DMS 273 (cell line): Measurements from ENCODE around the gene PALD1.

Experiments
- DNase-seq: peaks from one replicate; lab custom pipeline; 2025; ENCODE audit not compliant: unreplicated experiment; lab: John Stamatoyannopoulos, UW

The PALD1 gene

DNA sequence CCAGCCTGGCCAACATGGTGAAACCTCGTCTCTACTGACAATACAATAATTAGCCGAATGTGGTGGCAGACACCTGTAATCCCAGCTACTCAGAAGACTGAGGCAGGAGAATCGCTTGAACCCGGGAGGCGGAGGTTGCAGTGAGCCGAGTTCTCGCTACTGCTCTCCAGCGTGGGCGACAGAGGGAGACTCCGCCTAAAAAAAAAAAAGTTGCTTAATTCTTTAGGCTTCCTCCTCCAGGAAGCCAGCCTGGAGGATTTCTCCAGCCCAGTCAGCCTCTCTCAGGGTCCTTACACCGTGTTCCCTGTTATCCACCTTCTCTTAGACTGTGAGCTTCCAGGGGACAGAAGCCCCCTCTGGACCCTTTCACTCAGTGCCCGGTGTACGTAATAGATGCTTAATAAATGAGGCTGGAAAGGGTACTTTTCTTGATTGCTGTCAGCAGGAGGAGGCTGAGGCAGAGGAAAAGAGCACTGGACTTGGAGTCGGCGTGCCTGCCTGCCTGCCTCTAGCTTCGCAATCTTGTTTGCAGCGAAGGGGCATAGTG, 20.7 kb upstream of the PALD1 start:
- DNase-seq: no peak

DNA sequence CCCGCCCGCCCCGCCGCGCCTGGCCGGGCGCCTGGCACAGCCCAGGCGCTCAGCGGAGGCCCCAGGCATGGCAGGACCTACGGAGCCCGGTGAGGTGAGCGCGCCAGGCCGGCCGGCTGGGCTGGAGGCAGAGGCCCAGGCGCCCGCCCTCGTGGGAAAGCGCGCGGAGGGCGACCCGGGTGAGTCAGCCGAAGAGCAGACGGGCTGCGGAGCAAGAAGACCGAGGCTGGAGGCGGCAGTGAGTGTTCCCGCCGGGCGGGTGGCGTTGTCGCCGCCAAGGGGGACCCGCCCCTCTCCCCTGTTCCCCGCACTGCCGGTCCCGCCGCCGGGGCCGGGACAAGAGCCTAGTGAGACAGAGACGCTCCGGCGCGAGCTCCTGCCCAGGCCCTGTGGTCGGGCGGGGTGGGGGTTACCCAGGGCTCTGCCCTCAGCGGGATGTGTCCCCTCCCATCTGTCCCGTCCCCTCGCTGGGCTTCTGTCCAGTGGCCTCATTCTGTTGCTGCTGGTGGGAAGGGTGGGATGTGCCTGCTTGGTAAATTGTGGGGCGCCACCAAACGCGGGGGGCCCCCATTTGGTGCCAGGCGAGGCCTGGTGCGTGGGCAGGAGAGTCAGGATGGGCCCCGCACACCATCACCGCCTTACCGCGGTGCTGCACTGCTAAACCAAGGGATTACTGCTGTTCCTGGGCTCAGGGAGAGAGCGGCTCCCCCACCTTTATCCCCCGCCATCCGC, 20.1 kb upstream of the PALD1 start:
- peak; percentile 71 for DNase-seq

DNA sequence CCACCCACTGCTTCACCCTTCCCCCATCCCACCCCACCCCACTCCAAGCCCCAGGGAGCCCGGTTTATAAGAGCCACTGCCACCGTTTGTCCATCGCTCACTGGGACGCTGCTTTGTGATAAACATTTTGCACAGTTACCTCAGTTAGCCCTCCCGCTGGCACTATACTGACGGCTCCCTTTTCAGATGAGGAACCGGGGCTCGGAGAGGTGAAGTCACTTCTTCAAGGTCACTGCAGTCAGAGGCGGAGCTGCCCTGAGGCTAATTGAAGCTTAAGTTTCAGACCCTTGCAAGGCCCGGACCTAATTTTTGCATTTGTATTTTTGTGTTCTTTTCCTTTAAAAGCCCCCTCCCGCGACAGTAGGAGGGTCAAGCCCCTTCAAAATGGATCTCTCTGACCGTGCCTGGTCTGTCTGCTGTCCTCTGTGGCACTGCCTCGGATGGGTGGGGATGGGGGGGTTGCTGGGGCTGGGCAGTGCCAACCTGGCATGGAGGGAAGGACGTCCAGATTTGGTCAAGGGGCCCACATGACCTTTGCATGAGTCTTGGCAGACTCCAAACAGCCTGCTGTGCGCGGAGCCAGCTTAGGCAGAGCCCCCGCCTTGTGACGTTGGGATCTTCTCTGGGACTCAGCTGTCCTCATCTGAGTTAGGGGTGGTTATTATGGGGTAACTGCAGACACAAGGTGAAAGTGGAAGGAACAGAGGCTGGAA, 19.4 kb upstream of the PALD1 start:
- DNase-seq: no peak

DNA sequence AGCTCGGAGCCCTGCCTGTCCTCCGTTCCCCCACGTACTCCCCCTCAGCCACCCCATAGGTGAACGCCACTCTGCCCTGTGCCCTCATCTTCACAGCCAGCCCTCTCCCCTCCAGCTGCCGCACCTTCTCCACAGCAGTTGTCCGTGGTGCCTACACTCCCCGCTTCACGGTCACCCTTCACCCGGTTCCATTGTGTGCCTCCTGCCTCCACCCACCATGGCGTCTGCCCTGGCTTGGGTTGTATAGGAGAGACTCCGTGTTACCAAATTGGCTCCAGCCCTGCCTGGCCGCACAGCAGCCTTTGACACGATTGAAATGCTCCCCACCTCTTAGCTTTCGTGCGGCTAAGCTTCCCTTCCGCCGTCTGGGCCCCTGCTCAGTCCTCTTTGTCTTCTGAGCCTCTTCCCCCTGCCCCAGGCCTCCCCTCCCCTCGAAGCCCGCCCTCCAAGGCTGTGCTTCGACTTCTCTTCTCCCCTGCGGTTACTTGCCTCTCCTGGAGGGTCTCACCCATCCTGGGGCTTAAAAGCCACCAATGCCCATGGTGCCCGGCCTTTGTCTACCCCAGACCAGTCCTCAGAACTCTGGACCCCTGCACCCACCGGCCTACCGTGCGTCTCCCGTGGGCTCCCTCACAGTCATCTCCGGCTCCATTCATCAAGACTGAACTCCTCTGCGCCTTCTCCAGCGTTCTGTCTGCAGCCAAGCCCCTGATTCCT, 18.6 kb upstream of the PALD1 start:
- no peak for DNase-seq

DNA sequence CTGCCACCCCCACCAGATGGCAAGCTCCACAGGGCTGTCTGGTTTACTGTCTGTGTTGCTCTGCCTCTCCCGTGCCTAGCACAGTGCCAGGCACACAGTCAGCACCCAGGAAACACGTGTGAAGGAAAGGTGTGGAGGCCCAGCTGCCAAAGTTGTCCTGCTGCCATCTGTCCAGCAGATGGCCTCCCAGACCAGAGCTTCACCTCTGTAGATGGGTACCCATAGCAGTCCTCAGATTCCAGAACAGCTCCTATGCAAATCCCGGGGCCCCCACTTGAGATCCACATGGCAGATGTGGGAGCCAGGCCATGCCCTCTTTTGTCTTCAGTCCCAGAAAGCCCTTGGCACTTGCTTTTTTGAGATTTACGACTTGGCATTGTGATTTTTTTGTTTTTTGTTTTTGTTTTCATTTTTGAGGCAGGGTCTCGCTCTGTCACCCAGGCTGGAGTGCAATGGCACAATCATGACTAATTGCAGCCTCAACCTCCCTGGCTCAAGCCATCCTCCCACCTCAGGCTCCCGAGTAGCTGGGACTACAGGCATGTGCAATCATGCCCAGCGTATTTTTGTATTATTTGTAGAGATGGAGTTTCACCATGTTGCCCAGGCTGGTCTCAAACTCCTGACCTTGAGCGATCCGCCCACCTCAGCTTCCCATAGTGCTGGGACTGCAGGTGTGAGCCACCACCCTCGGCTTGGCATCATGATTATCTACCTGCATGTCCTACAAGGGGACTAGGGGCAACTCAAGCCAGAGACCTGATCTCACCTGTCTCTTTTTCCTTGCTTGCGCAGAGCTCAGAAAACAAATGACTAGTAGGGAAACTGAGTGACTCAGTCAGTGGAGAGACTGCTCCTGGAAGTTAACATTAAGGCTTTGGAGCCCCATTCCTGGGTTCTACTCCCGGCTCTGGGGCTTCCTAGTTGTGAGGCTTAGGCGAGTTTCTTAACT, 16.9 kb upstream of the PALD1 start:
- DNase-seq: peak; percentile 81

DNA sequence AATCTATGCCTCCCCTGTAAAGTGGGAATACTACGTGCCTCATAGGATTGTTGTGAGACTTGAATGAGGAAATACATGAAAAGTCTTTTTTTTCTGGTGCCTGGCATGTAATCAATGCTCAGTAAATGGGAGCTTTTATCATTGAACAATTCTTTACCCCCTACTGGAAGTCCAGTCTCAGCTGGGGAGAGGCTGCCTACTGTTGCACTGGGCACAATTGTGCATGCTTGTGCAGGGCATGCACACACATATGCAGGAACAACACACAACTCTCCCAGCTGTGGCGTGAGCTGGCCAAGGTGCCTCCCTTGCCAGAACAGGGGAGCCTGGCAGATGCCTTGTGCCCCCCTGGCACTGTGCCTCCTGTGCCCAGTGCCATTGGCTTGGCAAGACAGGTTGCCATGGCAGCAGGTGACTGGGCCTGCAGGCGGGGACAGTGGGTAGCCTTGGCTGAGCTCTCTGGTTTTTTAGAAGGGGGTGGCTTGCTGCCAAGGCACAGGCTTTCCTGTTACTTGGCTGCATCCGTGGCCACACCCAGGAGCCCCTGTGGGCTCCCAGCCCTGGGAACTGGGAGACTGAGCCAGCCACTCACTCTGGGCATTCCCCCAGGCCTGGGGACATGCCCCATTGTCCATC, 16.1 kb upstream of the PALD1 start:
- DNase-seq: peak; percentile 89

DNA sequence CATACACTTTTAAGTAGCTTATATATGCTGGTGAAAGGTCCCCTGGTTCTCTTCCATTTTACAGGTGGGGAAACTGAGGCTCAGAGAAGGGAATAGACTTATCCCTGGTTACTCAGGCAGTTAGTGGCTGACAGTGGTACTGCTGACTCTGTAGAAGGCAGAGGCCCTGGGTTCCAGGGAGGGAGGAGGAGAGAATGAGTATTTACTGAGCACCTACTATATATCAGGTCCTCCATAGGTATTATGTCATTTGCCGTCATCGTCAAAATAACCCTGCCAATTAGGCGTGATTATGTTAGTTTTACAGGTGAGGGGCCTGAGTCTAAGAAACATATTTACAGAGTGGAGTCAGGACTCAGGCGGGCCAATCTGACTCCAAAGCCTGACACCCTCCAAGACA, 13.3 kb upstream of the PALD1 start:
- no peak for DNase-seq

DNA sequence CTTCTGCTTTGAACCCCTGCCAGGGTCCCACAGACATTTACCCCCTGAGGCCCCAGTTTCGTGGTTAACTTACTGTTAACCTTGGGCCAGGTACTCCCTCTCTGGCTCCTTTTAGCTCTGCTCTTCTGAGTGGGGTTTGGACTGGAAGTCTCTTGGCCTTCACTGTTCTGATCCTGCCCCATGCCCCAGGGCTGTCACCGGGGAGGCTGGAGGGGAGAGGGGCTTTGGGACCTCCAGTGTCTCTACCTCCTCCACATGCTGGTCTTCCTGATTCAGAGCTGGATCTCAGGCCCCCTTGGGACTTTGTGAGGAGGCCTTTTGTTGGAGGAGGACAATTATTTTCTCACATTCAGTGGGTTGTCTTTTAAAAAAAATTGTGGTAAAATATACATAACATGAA, 12.7 kb upstream of the PALD1 start:
- no peak for DNase-seq

DNA sequence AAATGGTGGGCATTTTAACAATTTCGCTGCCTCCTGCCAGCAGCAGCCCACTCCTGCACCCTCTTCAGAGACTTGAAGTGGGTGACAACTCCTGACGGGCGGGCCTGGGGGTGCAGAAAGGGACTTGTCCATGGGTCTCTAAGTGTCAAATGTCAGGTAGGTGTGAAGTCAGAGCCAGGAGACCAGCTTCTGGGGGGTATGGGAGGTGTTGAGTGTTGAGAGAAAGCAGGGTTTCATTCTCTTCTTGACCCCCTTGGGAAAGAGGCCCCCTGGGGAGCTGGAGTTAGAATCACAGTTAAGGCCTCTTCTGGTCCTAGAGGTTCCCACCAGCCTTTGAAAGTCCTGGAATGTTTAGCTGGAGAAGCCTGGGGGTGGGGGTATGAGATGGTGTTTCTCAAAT, 11.6 kb upstream of the PALD1 start:
- DNase-seq: no peak

DNA sequence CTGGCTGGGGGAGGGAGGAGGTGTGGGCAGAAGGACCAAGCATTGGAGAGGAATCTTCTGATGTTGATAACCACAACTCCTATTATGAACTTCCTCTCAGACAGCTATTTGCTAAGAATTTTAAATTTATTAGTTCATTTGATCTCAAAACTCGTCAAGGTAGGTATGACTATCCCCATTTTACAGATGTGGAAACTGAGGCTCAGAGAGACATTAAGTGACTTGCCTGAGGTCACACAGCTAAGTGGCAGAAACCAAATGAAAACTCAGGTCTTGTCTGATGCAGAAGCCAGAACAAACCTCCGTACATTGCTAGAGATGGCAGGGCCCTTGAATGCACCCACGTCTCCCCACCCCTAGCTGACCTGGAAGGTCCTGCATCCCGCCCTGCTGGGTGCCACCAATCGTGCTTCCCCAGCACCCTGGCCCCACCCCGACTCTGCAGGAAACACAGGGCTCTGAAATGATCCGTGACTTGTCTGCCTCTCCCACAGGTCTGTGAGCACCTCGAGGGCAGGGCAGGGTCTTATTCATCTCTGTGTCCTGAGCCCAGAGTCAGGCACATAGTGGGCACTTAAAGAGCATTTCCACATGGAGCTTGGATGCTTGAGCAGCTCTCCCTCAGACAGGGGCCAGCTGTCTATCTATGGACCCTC, 5.6 kb upstream of the PALD1 start:
- no peak for DNase-seq

DNA sequence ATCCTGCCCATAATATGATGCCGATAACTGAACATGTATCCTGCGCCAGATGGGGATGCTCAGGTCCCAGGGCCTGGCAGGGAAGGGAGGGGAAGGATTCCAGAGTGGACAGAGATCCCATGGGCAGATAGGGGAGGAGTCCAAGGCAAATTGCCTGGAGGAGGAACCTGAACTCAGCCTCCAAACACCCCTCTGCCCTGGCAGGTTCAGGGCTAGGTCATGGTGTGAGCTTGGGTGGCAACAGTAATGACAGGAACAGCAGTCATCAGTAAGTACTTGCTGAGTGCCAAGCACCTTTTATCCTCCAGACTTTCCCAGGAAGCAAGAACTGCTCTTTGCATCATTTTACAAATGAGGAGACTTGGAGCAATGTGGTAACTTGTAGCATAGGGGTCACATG, 3.8 kb upstream of the PALD1 start:
- DNase-seq: peak; percentile 52

DNA sequence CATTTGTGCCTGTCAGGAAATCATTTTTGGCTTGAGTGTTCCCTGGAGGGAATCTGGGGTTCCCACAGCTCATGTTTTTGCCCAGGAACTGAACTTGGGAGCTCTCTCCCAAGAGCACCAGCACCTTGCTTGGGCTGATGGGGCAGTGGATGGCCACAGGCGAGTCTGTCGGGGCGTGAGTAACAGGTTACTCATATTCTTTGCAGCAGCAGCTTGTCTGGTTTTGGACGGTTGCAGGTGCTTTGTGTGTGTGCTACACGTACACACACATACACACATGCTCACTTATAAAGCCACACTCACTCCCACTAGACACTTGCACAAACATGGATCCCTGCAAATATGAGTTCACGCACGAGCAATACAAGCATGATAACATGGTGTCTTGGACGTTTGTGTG, 2.9 kb upstream of the PALD1 start:
- DNase-seq: no peak

DNA sequence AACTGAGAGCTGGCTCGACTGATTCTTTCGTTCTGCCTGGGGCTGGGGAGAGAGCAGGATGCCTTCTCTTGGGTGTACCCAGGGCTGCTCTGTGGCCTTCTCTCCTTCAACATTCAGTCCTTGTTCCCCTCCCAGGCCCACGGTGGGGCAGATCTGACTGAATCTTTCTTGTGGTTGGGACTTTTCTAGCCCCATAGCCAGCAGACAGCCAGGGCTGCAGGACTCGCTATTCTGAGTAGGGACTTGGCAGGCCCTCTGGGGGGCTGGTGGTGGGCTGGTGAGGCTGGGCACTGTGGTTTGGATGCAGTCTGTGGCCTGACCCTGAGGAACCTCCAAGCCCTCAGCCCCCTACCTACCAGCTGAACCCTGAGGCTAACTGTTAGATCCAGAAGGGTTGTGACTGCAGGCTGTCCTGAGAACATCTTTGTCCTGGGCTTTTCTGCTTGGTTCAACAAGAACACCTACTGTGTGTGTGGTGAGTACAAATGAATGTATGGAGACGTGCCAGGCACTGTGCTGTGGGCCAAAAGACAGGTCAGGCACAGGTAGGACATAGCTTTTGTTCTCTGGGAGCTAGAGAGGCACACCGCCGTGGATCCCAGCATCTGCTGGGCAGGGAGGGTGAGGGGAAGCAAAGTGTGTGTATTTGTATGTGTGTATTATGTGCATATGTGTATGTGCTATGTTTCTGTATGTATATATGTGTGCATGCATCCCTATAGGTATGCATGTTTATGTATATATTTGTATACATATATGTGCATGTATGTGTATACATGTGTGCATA, 2.1 kb upstream of the PALD1 start:
- DNase-seq: no peak

DNA sequence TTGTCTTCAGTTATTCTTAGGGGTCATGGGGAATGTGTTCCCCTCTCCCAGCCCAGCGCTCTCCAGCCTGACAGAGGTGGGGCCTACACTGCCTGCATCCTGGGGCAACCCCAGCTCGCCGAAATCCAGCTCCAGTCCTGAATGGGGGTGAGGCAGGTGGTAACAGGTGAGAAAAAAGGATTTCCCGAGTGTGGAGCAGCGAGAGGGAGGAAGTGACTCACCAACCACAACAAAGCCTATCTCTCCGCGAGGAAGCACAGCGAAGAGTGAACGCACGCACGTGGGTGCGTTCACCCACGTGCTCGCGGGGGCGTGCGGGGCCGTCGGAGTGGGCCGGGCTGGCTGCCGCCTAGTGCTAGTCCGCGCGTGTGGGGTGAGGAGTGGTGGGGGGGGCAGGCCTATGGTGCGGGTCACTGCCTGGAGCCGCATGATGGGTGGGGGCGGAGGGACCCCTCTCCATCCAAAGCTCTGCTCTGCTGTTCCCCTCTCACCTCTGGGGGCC, 855 bp upstream of the PALD1 start:
- DNase-seq: peak; percentile 24

DNA sequence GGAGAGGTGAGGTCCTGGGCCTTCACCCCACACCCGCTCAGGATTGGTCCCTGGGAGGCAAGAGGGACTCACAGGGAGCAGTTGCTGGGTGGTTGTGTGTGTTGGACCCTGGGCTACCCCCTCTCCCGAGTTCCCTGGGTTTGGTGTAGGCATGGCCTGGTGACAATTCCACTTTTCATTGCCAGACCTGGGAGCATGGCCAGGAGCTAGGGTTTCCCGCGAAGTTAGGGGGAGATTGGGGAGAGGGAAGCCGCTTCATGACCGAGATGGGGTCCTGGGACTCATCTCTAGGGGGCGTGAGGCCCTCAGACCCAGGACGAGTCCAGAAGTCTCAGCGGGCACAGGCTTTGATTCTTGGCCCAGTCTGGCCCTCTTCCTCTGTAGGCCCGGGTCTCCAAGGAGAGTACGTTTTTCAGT, 606 bp downstream of the PALD1 start:
- DNase-seq: peak; percentile 62

DNA sequence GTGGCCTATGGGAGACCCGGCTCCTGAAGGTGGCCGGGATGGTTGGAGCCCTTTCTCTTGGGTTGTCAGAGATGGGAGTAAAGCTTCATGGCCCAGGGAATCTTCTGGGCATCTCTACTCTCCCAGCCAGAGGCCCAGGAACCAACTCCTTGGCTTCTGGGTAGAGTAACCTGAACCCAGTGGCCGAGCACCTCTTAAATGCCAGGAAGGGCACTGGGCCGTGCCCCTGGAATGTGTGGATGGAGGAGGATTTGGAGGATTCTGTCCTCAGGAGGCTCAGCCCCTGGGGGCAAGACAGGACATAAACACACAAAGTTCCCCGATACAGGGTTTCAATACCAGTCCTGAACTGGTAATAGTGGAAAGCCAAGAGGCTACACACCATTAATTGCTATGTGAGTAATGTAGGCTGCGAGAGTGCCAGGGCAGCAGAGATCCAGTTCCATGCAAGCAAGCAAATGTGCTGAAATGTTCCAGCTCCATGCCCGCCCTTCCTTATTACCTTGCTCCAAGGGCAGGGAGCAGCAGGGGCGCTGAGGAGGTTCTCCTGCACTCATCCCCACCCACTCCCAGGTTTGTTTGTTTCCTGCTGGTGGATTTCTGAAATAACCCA, 1.2 kb downstream of the PALD1 start:
- DNase-seq: peak; percentile 32

DNA sequence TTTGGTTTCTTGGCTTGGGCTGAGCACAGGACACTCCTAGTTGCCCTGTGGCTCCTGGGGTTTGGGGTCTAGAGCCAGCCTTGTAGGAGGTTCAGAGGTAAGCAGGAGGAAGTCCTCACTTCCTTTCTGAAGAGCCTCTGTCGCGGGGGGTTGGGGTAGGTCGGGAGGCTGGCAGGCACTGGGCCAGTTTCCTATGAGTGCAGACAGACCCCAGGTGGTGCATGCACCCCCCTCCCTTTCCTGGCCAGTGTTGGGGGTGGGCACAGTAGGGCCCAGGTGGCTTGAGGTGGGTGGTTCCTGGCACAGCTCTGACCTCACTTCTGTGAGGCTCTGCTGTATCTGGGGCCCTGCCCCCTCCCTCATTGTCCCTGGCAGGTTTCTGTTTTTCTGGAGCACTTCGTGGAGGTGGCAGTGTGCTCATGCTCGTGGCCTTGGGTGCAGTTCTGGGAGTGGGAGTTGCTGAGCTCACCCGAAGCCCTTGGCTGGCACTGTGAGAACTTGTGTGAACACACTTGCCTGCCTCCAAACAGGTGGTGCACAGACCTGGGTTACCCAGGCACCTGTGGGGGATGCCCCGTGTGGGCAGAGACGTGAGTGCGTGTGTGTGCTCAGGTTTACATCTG, 1.8 kb downstream of the PALD1 start:
- DNase-seq: peak; percentile 32

DNA sequence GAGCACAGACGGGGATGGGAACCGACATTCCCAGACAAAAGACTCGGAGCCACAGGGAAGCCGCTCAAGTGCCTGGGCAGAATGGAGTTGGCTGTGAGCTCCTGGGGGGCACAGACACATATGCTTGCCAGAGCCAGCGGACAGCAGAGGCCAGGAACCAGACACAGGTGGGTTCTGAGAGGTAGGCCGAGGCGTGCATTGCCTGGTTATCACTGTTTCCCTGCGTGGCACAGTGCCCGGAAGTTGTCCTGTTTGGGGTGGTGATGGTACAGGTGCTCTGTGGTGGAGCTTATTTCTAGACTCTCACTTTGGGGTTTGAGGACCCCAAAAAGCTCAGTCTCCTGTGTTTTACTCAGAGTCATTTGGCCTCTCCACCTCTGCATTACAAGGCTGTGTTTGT, 2.5 kb downstream of the PALD1 start:
- DNase-seq: no peak
